Esophagus muscularis mucosa (tissue), 4 donors: ENCODE measurements around the gene AKAP6. TPM values are rescaled to one million over a fixed set of nuclear protein-coding genes. Genes with fewer than 3 reads are reported as not detected.

Experiments
- DNase-seq: peaks from one replicate; pipeline ENCODE4 v3.0.0-alpha.2; 2017; ENCODE audit errors: extremely low spot score
- H3K27ac ChIP-seq, 4 donors: fragments of 200-600 bp; sonication (generic); replicated peaks in 1 of 4; 1 replicate in 3 of 4; 2 replicates in 1 of 4; pipeline ENCODE4 v1.5.1; 2016 to 2019; ENCODE audit warnings: mild to moderate bottlenecking in 1 of 4
- H3K27me3 ChIP-seq, 4 donors: fragments of 200-600 bp; sonication (generic); one replicate each; pipeline versions ENCODE4 v1.5.1 to v1.6.0; 2016 to 2019
- H3K36me3 ChIP-seq, 4 donors: fragments of 200-600 bp; sonication (generic); one replicate each; pipeline ENCODE4 v1.5.1; 2016 to 2019
- H3K4me1 ChIP-seq, 4 donors: fragments of 200-600 bp; sonication (generic); one replicate each; pipeline ENCODE4 v1.5.1; 2016 to 2019
- H3K4me3 ChIP-seq, 4 donors: fragments of 200-600 bp; sonication (generic); 1 replicate in 2 of 4; 2 replicates in 2 of 4; pipeline ENCODE4 v1.5.1; 2016 to 2019; ENCODE audit warnings: mild to moderate bottlenecking in 4 of 4, moderate library complexity in 1 of 4
- H3K9me3 ChIP-seq, 4 donors: fragments of 200-600 bp; sonication (generic); 1 replicate in 3 of 4; 2 replicates in 1 of 4; pipeline ENCODE4 v1.5.1; 2016 to 2019
- EP300 ChIP-seq: sonication (generic); formaldehyde crosslinking; IDR thresholded peaks from one replicate; pipeline ENCODE4 v1.6.1; 2017; ENCODE audit warnings: antibody characterized with exemption
- POLR2A ChIP-seq: fragments of 450-650 bp; IDR thresholded peaks from one replicate; pipeline ENCODE4 v1.6.1; 2017; ENCODE audit warnings: antibody characterized with exemption, moderate library complexity, mild to moderate bottlenecking, low read depth
- POLR2AphosphoS5 ChIP-seq, 2 donors: sonication (generic); formaldehyde crosslinking; IDR thresholded peaks; one replicate each; pipeline ENCODE4 v1.6.1; 2017; ENCODE audit warnings: antibody characterized with exemption in 2 of 2
- WGBS: methylation state at CpG from one replicate; pipeline ENCODE4 v1.1.5; 2018; 5-methylcytosine and 5-hydroxymethylcytosine counted together
- intact Hi-C: fragments of 100-400 bp; cut with DNase I; formaldehyde crosslinking; loops from one replicate; pipeline ENCODE4 v1.15.1; 2023
- total RNA-seq, 4 donors: library from RNA; depleted of rRNA; stranded (reverse); fragments of >200 nt; gene quantifications; one replicate each; pipeline versions ENCODE4 v1.1.0 to v1.2.1, GENCODE V29; 2016
- TF ChIP-seq, protein P1 (sequence below), 3 experiments: fragments of 200-600 bp in 2 of 3; fragments of 450-650 bp in 1 of 3; sonication (generic) in 2 of 3; IDR thresholded peaks; one replicate each; pipeline ENCODE4 v1.5.1; 2017 to 2019; ENCODE audit warnings: antibody characterized with exemption in 3 of 3, mild to moderate bottlenecking in 2 of 3, moderate library complexity in 1 of 3

AKAP6 gene
- total RNA-seq, 4 donors from 2014 or later, result 21.3 to 38.6 (median 31.5) TPM

DNA sequence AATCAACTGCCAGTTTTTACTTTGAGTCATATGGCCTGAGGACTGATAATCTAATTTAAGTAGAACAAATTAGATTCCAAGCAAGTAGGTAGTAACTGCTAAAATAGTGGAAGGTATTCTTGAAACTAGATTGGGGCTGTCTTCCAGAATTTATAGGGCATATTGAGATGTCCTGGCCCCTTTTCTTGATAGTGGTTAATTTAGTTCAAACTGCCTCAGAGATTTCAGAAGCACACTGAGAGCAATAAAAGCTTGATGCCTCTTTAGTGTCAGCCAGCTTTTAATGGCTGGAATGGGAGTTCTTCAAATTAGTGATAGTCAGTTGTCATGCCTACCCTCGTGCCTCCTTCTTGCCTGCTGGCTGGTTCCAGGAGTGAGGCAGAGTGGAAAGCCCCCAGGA, 120.5 kb downstream of the AKAP6 start:
- Histone ChIP-seq H3K27ac (peak overlapping the region in 2 of 4 donors; percentile 30), H3K27me3 (no peaks in the 10 kb centered on the region), H3K9me3 (no peaks in the 10 kb centered on the region), H3K4me1 (peaks cover 8 to 42% (median 30%) of the 10 kb centered on the region in 4 donors), H3K36me3 (no peaks in the 10 kb centered on the region), H3K4me3 (no peak overlapping the region)
- no peak for TF ChIP-seq EP300
- TF ChIP-seq POLR2A, result no peak
- TF ChIP-seq POLR2AphosphoS5 (IDR thresholded peaks at IDR 0.05), result no peak
- TF ChIP-seq, protein P1, sequence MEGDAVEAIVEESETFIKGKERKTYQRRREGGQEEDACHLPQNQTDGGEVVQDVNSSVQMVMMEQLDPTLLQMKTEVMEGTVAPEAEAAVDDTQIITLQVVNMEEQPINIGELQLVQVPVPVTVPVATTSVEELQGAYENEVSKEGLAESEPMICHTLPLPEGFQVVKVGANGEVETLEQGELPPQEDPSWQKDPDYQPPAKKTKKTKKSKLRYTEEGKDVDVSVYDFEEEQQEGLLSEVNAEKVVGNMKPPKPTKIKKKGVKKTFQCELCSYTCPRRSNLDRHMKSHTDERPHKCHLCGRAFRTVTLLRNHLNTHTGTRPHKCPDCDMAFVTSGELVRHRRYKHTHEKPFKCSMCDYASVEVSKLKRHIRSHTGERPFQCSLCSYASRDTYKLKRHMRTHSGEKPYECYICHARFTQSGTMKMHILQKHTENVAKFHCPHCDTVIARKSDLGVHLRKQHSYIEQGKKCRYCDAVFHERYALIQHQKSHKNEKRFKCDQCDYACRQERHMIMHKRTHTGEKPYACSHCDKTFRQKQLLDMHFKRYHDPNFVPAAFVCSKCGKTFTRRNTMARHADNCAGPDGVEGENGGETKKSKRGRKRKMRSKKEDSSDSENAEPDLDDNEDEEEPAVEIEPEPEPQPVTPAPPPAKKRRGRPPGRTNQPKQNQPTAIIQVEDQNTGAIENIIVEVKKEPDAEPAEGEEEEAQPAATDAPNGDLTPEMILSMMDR (IDR thresholded peaks at IDR 0.05), result no peak
- no peak for DNase-seq
- 33% methylated on average over 1 of the region's 1 CpG for WGBS
- intact Hi-C loops, result no loop called here

DNA sequence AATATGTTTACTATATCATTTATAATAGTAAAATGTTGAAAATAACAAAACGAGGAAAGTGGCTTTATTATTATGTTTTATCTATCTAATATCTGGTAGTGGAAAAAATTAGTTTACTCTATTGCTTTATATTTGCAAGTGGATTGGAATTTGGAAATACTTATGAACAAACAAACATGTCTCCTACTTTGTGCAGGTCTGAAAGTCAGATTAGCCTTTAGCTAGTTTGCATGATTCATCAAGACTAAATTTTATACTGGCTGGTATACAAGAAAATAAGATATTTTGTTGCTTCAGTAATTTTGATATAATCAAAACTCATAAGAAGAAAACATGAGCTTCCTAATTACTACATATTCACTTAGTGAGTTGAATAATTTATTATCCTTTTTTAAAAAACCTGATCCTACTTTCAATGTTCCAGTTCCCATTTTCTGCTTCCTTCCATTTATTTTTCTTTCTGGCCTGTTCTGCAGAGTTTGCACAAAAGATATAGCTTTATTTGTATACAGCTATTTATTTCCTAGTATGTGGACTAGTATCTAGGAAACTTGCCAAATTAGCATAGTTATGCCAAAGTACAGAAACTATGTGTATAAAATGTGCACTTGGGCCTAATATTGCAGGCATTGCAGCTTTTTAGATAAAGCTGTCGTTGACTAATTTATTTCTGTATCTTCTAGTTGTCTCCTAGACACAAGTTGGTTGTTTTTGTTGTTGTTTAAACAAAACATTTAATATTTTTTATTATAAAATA, 122.0 kb downstream of the AKAP6 start:
- WGBS, result 61% methylated on average over 2 of the region's 2 CpGs
- intact Hi-C loops, result no loop called here
- no peak for DNase-seq
- H3K27me3 ChIP-seq, result no peaks in the 10 kb centered on the region
- no peak overlapping the region for H3K4me3 ChIP-seq
- no peak for TF ChIP-seq POLR2A
- no peak overlapping the region for H3K27ac ChIP-seq
- H3K9me3 ChIP-seq, result no peaks in the 10 kb centered on the region
- H3K36me3 ChIP-seq, result no peaks in the 10 kb centered on the region
- peaks cover 8 to 35% (median 30%) of the 10 kb centered on the region in 4 donors for H3K4me1 ChIP-seq

DNA sequence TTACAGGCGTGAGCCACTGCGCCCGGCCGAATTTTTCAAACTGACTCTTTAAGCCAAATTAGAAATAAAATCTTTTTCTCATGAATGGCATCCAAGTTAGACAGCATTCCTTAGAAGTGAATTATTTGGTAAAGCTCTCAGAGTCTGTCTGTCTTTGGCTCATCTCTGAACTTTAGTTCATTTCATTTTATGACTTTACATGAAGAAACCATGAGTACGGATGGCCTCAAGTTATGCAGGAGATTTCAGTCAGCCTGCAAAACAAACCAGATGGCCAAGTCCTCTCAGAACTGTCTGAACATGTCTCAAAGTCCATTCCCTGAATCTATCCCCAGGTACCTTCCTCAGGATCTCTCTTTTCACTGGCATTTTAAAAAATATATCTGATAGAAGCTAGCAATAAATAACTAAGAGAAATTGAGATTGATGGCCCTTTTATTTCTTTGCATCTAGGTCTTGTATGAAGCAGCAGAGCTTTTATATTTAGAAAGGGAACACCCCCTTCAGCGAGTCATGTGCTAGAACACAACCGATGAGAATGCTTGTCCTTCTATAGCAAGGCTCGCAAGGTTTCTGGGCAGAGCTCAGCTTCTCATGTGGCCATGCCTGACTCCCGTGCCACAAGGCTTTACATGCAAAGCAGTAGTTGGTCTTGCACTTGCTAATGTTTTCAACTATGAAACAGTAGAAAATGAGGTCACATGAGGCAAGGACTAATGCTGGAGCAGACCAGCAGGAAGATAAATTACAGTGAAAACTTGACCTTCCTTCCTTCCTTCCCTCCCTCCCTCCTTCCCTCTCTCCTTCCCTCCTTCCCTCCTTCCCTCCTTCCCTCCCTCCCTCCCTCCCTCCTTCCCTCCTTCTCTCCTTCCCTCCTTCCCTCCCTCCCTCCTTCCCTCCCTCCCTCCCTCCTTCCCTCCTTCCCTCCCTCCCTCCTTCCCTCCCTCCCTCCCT, 125.0 kb downstream of the AKAP6 start:
- no peaks in the 10 kb centered on the region for H3K36me3 ChIP-seq
- WGBS, result 62% methylated on average over 5 of the region's 9 CpGs
- peaks cover 7 to 47% (median 34%) of the 10 kb centered on the region in 4 donors for H3K4me1 ChIP-seq
- H3K27me3 ChIP-seq, result no peaks in the 10 kb centered on the region
- intact Hi-C loops, result no loop called here
- peak overlapping the region in 3 of 4 donors; percentile 7 to 32 (median 7) for H3K27ac ChIP-seq
- TF ChIP-seq POLR2AphosphoS5 (IDR thresholded peaks at IDR 0.05) (peak in 1 of 2 donors; percentile 34), POLR2A (no peak), EP300 (no peak)
- TF ChIP-seq, protein P1 (IDR thresholded peaks at IDR 0.05), result no peak
- H3K9me3 ChIP-seq, result no peaks in the 10 kb centered on the region
- no peak overlapping the region for H3K4me3 ChIP-seq
- no peak for DNase-seq

DNA sequence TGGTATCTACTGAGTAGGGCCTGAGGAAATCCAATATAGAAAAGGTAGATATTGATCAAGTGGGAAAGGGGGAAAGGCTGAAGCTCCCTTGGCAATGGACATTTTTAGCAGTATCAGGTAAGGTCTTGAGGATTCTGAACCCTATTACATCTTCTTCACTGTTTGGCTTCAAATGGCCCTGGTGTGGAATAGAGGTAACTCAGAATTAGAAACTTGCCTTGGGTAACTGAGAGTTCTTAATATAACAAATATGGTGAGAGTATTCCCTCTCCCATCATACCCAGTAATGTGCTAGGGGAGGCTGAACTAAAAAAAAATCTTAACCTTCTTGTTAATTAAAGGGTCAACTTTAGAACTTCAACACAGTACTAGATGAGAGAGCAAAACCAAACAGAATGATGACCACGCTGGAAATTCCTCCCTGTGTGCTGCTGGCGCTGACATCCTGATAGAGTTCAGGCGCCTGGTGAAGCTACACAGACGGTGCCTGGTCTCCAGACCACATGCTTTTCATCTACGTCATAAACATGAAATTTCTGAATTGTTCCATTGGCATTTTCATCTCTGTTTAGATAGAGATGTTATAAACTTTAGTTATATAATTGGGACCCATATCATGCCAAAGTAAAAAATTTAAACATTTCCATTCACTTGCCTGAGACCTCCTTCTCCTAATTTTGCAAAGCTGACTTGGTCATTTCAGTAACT, 128.3 kb downstream of the AKAP6 start:
- intact Hi-C loops, result no loop called here
- WGBS, result 21% methylated on average over 5 of the region's 5 CpGs
- no peak overlapping the region for H3K4me3 ChIP-seq
- peak; percentile 59 for TF ChIP-seq EP300
- TF ChIP-seq, protein P1 (IDR thresholded peaks at IDR 0.05), result no peak
- peak; percentile 79 to 92 for TF ChIP-seq POLR2AphosphoS5 (IDR thresholded peaks at IDR 0.05)
- no peaks in the 10 kb centered on the region for H3K9me3 ChIP-seq
- H3K4me1 ChIP-seq, result peaks cover 7 to 32% (median 25%) of the 10 kb centered on the region in 4 donors
- H3K27ac ChIP-seq, result peak overlapping the region; percentile 65 to 83 (median 79)
- DNase-seq, result no peak
- H3K36me3 ChIP-seq, result no peaks in the 10 kb centered on the region
- no peaks in the 10 kb centered on the region for H3K27me3 ChIP-seq
